ENCODE results near the gene PEX11A.

The PEX11A gene

DNA sequence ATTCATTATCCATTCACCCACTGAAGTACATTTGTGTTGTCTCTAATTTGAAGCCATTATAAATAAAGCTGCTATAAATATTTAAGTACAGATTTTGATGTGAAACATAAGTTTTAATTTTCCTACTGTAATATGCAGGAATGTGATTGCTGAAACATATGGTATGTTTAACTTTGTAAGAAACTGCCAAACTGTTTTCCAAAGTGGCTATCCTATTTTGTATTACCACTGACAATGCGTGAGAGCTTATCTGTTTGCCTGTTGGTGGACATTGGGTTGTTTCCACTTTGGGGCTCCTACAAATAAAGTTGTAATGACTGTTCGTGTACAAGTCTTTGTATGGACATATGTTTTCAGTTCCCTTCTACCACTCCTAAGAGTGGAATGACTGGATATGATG, 2.5 kb upstream of the PEX11A start:
- H3K27ac ChIP-seq, result no peak overlapping the region
- no peak for TF ChIP-seq ZFX (IDR thresholded peaks at IDR 0.05)
- TF ChIP-seq, protein P1, sequence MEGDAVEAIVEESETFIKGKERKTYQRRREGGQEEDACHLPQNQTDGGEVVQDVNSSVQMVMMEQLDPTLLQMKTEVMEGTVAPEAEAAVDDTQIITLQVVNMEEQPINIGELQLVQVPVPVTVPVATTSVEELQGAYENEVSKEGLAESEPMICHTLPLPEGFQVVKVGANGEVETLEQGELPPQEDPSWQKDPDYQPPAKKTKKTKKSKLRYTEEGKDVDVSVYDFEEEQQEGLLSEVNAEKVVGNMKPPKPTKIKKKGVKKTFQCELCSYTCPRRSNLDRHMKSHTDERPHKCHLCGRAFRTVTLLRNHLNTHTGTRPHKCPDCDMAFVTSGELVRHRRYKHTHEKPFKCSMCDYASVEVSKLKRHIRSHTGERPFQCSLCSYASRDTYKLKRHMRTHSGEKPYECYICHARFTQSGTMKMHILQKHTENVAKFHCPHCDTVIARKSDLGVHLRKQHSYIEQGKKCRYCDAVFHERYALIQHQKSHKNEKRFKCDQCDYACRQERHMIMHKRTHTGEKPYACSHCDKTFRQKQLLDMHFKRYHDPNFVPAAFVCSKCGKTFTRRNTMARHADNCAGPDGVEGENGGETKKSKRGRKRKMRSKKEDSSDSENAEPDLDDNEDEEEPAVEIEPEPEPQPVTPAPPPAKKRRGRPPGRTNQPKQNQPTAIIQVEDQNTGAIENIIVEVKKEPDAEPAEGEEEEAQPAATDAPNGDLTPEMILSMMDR (conservative IDR thresholded peaks at IDR 0.05), result no peak

DNA sequence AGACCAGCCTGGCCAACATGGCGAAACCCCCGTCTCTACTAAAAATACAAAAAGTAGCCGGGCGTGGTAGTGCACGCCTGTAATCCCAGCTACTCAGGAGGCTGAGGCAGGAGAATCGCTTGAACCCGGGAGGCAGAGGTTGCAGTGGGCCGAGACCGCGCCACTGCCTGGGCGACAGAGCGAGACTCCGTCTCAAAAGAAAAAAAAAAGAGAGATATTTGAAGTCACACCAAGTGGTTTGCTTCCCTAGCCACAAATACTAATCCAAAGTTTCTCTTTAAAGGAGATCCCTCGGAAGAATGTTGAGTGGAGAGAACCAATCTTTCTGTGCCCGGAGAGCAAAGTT, 651 bp downstream of the PEX11A start:
- peak overlapping the region; percentile 56 for H3K27ac ChIP-seq

GRCh38 chr15:89686522-89686921, 4.0 kb downstream of the PEX11A start:
- no peak for TF ChIP-seq ZFX (IDR thresholded peaks at IDR 0.05)
- TF ChIP-seq, protein P1 (conservative IDR thresholded peaks at IDR 0.05), result no peak
- no peak overlapping the region for H3K27ac ChIP-seq

- no peak for TF ChIP-seq ZFX (IDR thresholded peaks at IDR 0.05)
- TF ChIP-seq, protein P1 (conservative IDR thresholded peaks at IDR 0.05), result no peak
- no peak overlapping the region for H3K27ac ChIP-seq
Measured at GRCh38 chr15:89685995-89686394, 4.6 kb downstream of the PEX11A start.

GRCh38 chr15:89681146-89681545, 9.4 kb downstream of the PEX11A start:
- H3K27ac ChIP-seq, result peak overlapping the region; percentile 46; the same call in 1 of the 2 replicates
- TF ChIP-seq ZFX (IDR thresholded peaks at IDR 0.05), result no peak
- TF ChIP-seq, protein P1 (conservative IDR thresholded peaks at IDR 0.05), result no peak

DNA sequence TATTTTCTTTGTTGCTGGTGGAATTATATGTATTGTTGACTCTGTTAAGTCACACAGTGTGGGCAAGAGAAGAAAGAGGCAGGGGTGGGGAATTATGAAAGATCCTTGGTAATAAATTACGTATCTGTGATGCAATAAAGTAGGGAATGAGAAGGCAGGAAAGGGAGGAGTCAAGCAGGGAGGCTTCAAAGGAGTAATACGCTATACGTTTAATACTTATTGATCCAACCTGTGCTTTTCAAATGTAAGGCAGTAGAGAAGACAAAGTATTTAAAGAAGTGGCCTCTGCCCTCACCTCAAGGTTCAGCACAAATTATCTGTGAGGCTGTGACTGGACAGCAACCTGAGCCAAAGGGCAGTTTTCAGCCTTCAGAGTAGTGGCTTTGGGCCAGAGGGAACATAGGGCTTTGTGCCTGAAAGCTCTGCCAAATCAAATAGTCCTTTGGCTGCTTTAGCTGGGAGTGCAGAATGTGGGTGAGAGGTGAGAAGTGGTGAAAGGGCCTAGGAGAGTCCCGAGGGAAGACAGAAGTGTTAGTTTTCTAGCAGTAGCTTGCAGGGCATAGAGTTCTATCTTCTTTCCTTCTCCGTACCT, 10.2 kb downstream of the PEX11A start:
- TF ChIP-seq, protein P1 (conservative IDR thresholded peaks at IDR 0.05), result no peak
- no peak for TF ChIP-seq ZFX (IDR thresholded peaks at IDR 0.05)
- peak overlapping the region; percentile 46 for H3K27ac ChIP-seq

- TF ChIP-seq, protein P1 (conservative IDR thresholded peaks at IDR 0.05), result no peak
- no peak for TF ChIP-seq ZFX (IDR thresholded peaks at IDR 0.05)
- H3K27ac ChIP-seq, result no peak within 1 kb of the TSS
Measured at GRCh38 chr15:89679212-89679611, 11.3 kb downstream of the PEX11A start, which contains the start of gene PLIN1. Gene PLIN1, minus strand, starts transcription at chr15:89679367. Its CDS starts 1,878 bp downstream, at chr15:89677489.

- no peak overlapping the region for H3K27ac ChIP-seq
- TF ChIP-seq, protein P1 (conservative IDR thresholded peaks at IDR 0.05), result no peak
- no peak for TF ChIP-seq ZFX (IDR thresholded peaks at IDR 0.05)
Measured at GRCh38 chr15:89677381-89677780, 13.2 kb downstream of the PEX11A start.
